HepG2 (cell line): ENCODE results near the gene ABHD4. TPM values are rescaled to one million over a fixed set of nuclear protein-coding genes. Genes with fewer than 3 reads are reported as not detected.

ENCODE experiments used
- ATAC-seq: fragments of 200-7000 bp; cut with Tn5 transposase; 3 replicates; pipeline ENCODE4 v1.9.1; 2020; ENCODE audit warnings: mild to moderate bottlenecking, moderate library complexity
- BruUV-seq: library from RNA; stranded (reverse); fragments of 400-500 nt; replicated peaks from 2 replicates; lab custom pipeline; 2021; lab: Mats Ljungman, UMichigan
- CTCF ChIA-PET: fragments of 300-600 bp; formaldehyde crosslinking; extraction: SDS; loops from one replicate; lab custom pipeline; 2021; ENCODE audit warnings: low total read pairs, inconsistent platforms, low intra/inter-chr PET ratio; lab: Yijun Ruan, JAX
- POLR2A ChIA-PET: fragments of 350-600 bp; sonication (Branson Sonifier 250); formaldehyde crosslinking; loops from one replicate; lab custom pipeline; 2020; ENCODE audit warnings: antibody characterized with exemption, inconsistent platforms; lab: Yijun Ruan, JAX
- DNase-seq: peaks from one replicate; pipeline ENCODE4 v3.0.0-alpha.2; 2015; ENCODE audit warnings: low spot score
- FAIRE-seq: peaks from 3 replicates; lab custom pipeline; 2011; peaks lifted over from hg19 to GRCh38; lab: Jason Lieb, UNC
- H2AFZ ChIP-seq: one replicate; pipeline ENCODE4 v1.6.1; 2011; ENCODE audit warnings: low read length, inconsistent platforms
- H3K27ac ChIP-seq: fragments of 300-600 bp; 3 replicates; pipeline ENCODE4 v1.8.0; 2011; ENCODE audit warnings: mixed run types, mild to moderate bottlenecking, mixed read lengths, low read length, inconsistent platforms; ENCODE audit not compliant: insufficient read depth; ENCODE audit errors: extremely low read length
- H3K27me3 ChIP-seq, 2 experiments: fragments of 200-600 bp in 1 of 2; 2 replicates in 1 of 2; 3 replicates in 1 of 2; pipeline versions ENCODE4 v1.6.0 to v1.8.0; 2011; ENCODE audit warnings: low read length in 2 of 2, mild to moderate bottlenecking in 2 of 2, moderate library complexity in 2 of 2, inconsistent platforms in 1 of 2; ENCODE audit not compliant: insufficient read depth in 2 of 2, control insufficient read depth in 1 of 2
- H3K36me3 ChIP-seq, 2 experiments: fragments of 200-600 bp in 1 of 2; replicated peaks in 1 of 2; 2 replicates in 1 of 2; 3 replicates in 1 of 2; pipeline versions ENCODE4 v1.5.1 to v1.8.0; 2011; ENCODE audit warnings: low read length in 2 of 2, inconsistent platforms in 1 of 2; ENCODE audit not compliant: insufficient read depth in 2 of 2, control insufficient read depth in 1 of 2
- H3K4me1 ChIP-seq: 2 replicates; pipeline ENCODE4 v1.5.1; 2012; ENCODE audit warnings: low read length, inconsistent platforms; ENCODE audit not compliant: insufficient read depth
- H3K4me2 ChIP-seq: 2 replicates; pipeline ENCODE4 v1.6.0; 2011; ENCODE audit warnings: low read depth, low read length, inconsistent platforms
- H3K4me3 ChIP-seq, 3 experiments: fragments of 200-600 bp in 1 of 3; sonication (generic), shearing (Covaris generic) in 1 of 3; replicated peaks in 1 of 3; 2 replicates each; pipeline ENCODE4 v1.5.1; 2011 to 2016; ENCODE audit warnings: low read length in 3 of 3, inconsistent platforms in 2 of 3, low read depth in 2 of 3, mild to moderate bottlenecking in 2 of 3, control low read depth in 1 of 3, mixed read lengths in 1 of 3; ENCODE audit not compliant: insufficient read depth in 1 of 3
- H3K79me2 ChIP-seq: one replicate; pipeline ENCODE4 v1.6.1; 2011; ENCODE audit warnings: low read length, inconsistent platforms; ENCODE audit not compliant: insufficient read depth
- H3K9ac ChIP-seq: 2 replicates; pipeline ENCODE4 v1.6.0; 2011; ENCODE audit warnings: mild to moderate bottlenecking, low read depth, low read length, inconsistent platforms; ENCODE audit not compliant: insufficient read depth
- H3K9me3 ChIP-seq: 2 replicates; pipeline ENCODE4 v1.5.1; 2012; ENCODE audit warnings: mild to moderate bottlenecking, low read length
- H4K20me1 ChIP-seq: 2 replicates; pipeline ENCODE4 v1.6.0; 2011; ENCODE audit warnings: inconsistent platforms, mild to moderate bottlenecking, low read length, moderate library complexity; ENCODE audit not compliant: insufficient read depth
- CEBPB ChIP-seq: IDR thresholded peaks from 2 replicates; pipeline ENCODE4 v1.6.1; 2011; ENCODE audit warnings: low read depth, low read length, improper control_type of control experiment, borderline replicate concordance
- MED1 ChIP-seq: sonication (generic); formaldehyde crosslinking; IDR thresholded peaks from 2 replicates; pipeline ENCODE4 v1.4.0; 2020; ENCODE audit warnings: missing genetic modification reagents
- MEF2D ChIP-seq: sonication (generic); formaldehyde crosslinking; IDR thresholded peaks from 2 replicates; pipeline ENCODE4 v1.5.1; 2020; ENCODE audit warnings: mild to moderate bottlenecking, missing genetic modification reagents
- MEIS2 ChIP-seq: sonication (generic); formaldehyde crosslinking; IDR thresholded peaks from 2 replicates; pipeline ENCODE4 v1.9.0; 2021; ENCODE audit warnings: mild to moderate bottlenecking, missing genetic modification reagents
- MYNN ChIP-seq: sonication (generic); formaldehyde crosslinking; IDR thresholded peaks from 2 replicates; pipeline ENCODE4 v1.4.0; 2020; ENCODE audit warnings: mild to moderate bottlenecking, low read depth, missing genetic modification reagents
- POLR2A ChIP-seq, 2 experiments: IDR thresholded peaks; 2 replicates each; pipeline ENCODE4 v1.6.1; 2011; ENCODE audit warnings: low read depth in 2 of 2, low read length in 2 of 2, mild to moderate bottlenecking in 1 of 2, moderate library complexity in 1 of 2; ENCODE audit not compliant: insufficient read depth in 1 of 2
- ZNF207 ChIP-seq: fragments of 450-650 bp; IDR thresholded peaks from 2 replicates; pipeline ENCODE4 v1.6.1; 2016; ENCODE audit warnings: antibody characterized with exemption, borderline replicate concordance
- ZNF251 ChIP-seq: sonication (generic); formaldehyde crosslinking; IDR thresholded peaks from 2 replicates; pipeline ENCODE4 v1.9.0; 2021; ENCODE audit warnings: mild to moderate bottlenecking, missing genetic modification reagents
- WGBS: methylation state at CpG from one replicate; pipeline ENCODE4 v1.1.6; 2017; ENCODE audit warnings: low lambda C conversion rate; 5-methylcytosine and 5-hydroxymethylcytosine counted together
- in situ Hi-C: cut with HindIII; loops from 2 replicates; pipeline ENCODE4 v1.10.0; 2017; ENCODE audit warnings: low pct_unique_long_range_greater_than_20kb; ENCODE audit not compliant: extremely low pct_ligation_motif_present
- intact Hi-C: fragments of 100-400 bp; cut with micrococcal nuclease; formaldehyde crosslinking; loops from one replicate; pipeline ENCODE4 v1.10.0; 2022; ENCODE audit not compliant: unreplicated experiment
- polyA plus RNA-seq, 8 experiments: library from polyadenylated mRNA; depleted of rRNA in 3 of 8; stranded (reverse) in 7 of 8; unstranded in 1 of 8; fragments of >200 nt; fragmentation: Illumina TruSeq in 4 of 8; extraction: Trizol in 4 of 8; gene quantifications; 2 replicates each; pipeline versions ENCODE4 v1.2.1 to v1.2.3, GENCODE V29; 2011 to 2016; ENCODE audit warnings: low read depth in 4 of 8, missing spikeins in 1 of 8, mixed read lengths in 1 of 8; ENCODE audit not compliant: insufficient read depth in 1 of 8
- total RNA-seq, 5 experiments: library from RNA; depleted of rRNA; stranded (reverse); fragments of >200 nt; fragmentation: Illumina TruSeq; extraction: Trizol; gene quantifications; 2 replicates each; pipeline ENCODE4 v1.2.3, GENCODE V29; 2016; ENCODE audit warnings: low read depth in 1 of 5
- TF ChIP-seq, protein P1 (sequence below): sonication (generic); formaldehyde crosslinking; IDR thresholded peaks from 2 replicates; pipeline ENCODE4 v1.9.0; 2021; ENCODE audit warnings: missing genetic modification reagents, mild to moderate bottlenecking, borderline replicate concordance

The ABHD4 gene
- total and polyA plus RNA-seq, 2 of the 13 experiments (the other 11 are each of a cell fraction or from before 2014, with no cell fraction given): 16.1 to 47.5 TPM

DNA sequence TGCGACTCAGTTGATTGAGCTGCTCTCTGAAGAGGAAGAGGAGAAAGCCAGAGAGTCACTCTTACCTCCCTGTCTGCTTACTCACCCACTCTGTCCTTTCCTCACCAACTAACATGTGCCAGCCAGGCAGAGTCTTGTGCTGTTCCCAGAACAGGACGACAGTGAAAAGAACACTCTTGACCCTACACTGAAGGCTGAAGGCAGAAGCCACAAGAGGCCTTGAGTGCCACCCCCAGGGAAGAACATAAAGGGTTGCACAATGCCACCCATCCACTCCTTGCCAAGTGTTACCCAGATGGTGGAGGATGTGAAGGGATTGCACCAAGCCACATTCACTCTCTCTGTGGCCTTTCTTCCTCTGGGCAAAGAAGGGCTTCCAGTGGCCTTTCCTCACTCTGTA, 12.8 kb downstream of the ABHD4 start:
- peaks cover 20% of the 10 kb centered on the region for H3K4me1 ChIP-seq
- BruUV-seq: no TSS peak
- no peak overlapping the region for H3K27ac ChIP-seq
- 93% methylated on average over 2 of the region's 2 CpGs for WGBS
- H3K4me3 ChIP-seq: no peak overlapping the region
- H4K20me1 ChIP-seq: 0 out of 2 replicates have a peak, but pooled peaks cover 4% of the 10 kb centered on the region
- intact Hi-C loops (no loop called here), in situ Hi-C loops (no loop called here)
- H3K36me3 ChIP-seq: peaks cover 23 to 45% of the 10 kb centered on the region in 2 experiments
- DNase-seq: no peak
- H3K9ac ChIP-seq: no peak overlapping the region
- H3K9me3 ChIP-seq: no peaks in the 10 kb centered on the region
- no peak for FAIRE-seq
- POLR2A ChIA-PET: interaction anchor here (0.9 to 1.9 kb wide), 2 partner anchors 21 to 22 kb away, joined by 4 read pairs; no protein-coding TSS in a partner anchor
- no peaks in the 10 kb centered on the region for H3K27me3 ChIP-seq
- no peaks in the 10 kb centered on the region for H3K79me2 ChIP-seq
- no peak overlapping the region for H2AFZ ChIP-seq
- no peak overlapping the region for H3K4me2 ChIP-seq
- CTCF ChIA-PET: no interaction called here
- 0 out of 2 replicates have a peak, but pooled peaks have one; percentile 11 for TF ChIP-seq ZNF207
- TF ChIP-seq CEBPB: peak; percentile 44; the same call in 1 of the 2 replicates
- no peak for TF ChIP-seq MED1 (CRISPR knock-in tag)
- TF ChIP-seq MEF2D: no peak
- TF ChIP-seq, protein P1, sequence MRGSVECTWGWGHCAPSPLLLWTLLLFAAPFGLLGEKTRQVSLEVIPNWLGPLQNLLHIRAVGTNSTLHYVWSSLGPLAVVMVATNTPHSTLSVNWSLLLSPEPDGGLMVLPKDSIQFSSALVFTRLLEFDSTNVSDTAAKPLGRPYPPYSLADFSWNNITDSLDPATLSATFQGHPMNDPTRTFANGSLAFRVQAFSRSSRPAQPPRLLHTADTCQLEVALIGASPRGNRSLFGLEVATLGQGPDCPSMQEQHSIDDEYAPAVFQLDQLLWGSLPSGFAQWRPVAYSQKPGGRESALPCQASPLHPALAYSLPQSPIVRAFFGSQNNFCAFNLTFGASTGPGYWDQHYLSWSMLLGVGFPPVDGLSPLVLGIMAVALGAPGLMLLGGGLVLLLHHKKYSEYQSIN (CRISPR knock-in tag): 0 out of 2 replicates have a peak, but pooled peaks have one; percentile 32
- TF ChIP-seq ZNF251 (CRISPR knock-in tag): no peak
- TF ChIP-seq MEIS2 (CRISPR knock-in tag): no peak
- no peak for TF ChIP-seq MYNN (CRISPR knock-in tag)
- 0 out of 4 replicates have a peak, but pooled peaks of 1 of the 2 experiments have one; percentile 1 for TF ChIP-seq POLR2A (IDR thresholded peaks at IDR 0.05; ENCODE audit: insufficient read depth in 1 of 2, low read depth in 2 of 2, low read length in 2 of 2)
- ATAC-seq: no peak
